Liver (tissue), 9 donors: ENCODE data around the gene ULK4. TPM values are rescaled to one million over a fixed set of nuclear protein-coding genes. Genes with fewer than 3 reads are reported as not detected.

ENCODE experiments used
- DNase-seq: peaks from one replicate; pipeline ENCODE4 v3.0.0-alpha.2; 2017; ENCODE audit warnings: low spot score
- H3K27ac ChIP-seq, 2 donors: one replicate each; pipeline ENCODE4 v1.7.0; 2013; ENCODE audit warnings: inconsistent platforms in 2 of 2, low read length in 2 of 2, control low read depth in 1 of 2, low read depth in 1 of 2, mild to moderate bottlenecking in 1 of 2
- H3K27me3 ChIP-seq, 4 donors: one replicate each; pipeline versions ENCODE4 v1.6.1 to v1.7.0; 2013; ENCODE audit warnings: low read length in 3 of 4, inconsistent platforms in 1 of 4, mild to moderate bottlenecking in 1 of 4, moderate library complexity in 1 of 4; ENCODE audit not compliant: control insufficient read depth in 4 of 4, insufficient read depth in 4 of 4
- H3K36me3 ChIP-seq, 4 donors: one replicate each; pipeline versions ENCODE4 v1.6.1 to v1.7.0; 2013; ENCODE audit warnings: low read length in 3 of 4, mild to moderate bottlenecking in 3 of 4, low read depth in 1 of 4, moderate library complexity in 1 of 4; ENCODE audit not compliant: control insufficient read depth in 4 of 4, insufficient read depth in 3 of 4
- H3K4me1 ChIP-seq, 4 donors: one replicate each; pipeline versions ENCODE4 v1.6.1 to v1.7.0; 2013; ENCODE audit warnings: low read length in 3 of 4, mild to moderate bottlenecking in 3 of 4, moderate library complexity in 1 of 4; ENCODE audit not compliant: control insufficient read depth in 4 of 4, insufficient read depth in 4 of 4
- H3K4me3 ChIP-seq, 3 donors: one replicate each; pipeline versions ENCODE4 v1.6.1 to v1.7.0; 2013; ENCODE audit warnings: low read length in 3 of 3, control low read depth in 1 of 3, low read depth in 1 of 3, mild to moderate bottlenecking in 1 of 3
- H3K9ac ChIP-seq, 2 donors: one replicate each; pipeline ENCODE4 v1.7.0; 2013; ENCODE audit warnings: low read length in 2 of 2, mild to moderate bottlenecking in 2 of 2, moderate library complexity in 2 of 2, control low read depth in 1 of 2, low read depth in 1 of 2
- H3K9me3 ChIP-seq, 4 donors: one replicate each; pipeline versions ENCODE4 v1.6.1 to v1.7.0; 2013; ENCODE audit warnings: low read length in 3 of 4; ENCODE audit not compliant: control insufficient read depth in 4 of 4
- EGR1 ChIP-seq, 2 donors: IDR thresholded peaks; 2 replicates each; pipeline ENCODE4 v1.6.1; 2016 to 2018; ENCODE audit warnings: antibody characterized with exemption in 2 of 2, low read depth in 2 of 2
- FOXA1 ChIP-seq: IDR thresholded peaks from 2 replicates; pipeline ENCODE4 v1.6.1; 2016; ENCODE audit warnings: antibody characterized with exemption
- GABPA ChIP-seq, 2 donors: IDR thresholded peaks in 1 of 2; conservative IDR thresholded peaks in 1 of 2; 2 replicates each; pipeline ENCODE4 v1.6.1; 2016; ENCODE audit warnings: antibody characterized with exemption in 2 of 2, mild to moderate bottlenecking in 1 of 2, moderate library complexity in 1 of 2
- HNF4A ChIP-seq, 2 donors: conservative IDR thresholded peaks; 2 replicates each; pipeline ENCODE4 v1.6.1; 2016; ENCODE audit warnings: antibody characterized with exemption in 2 of 2, mild to moderate bottlenecking in 2 of 2
- JUND ChIP-seq, 2 donors: IDR thresholded peaks; 2 replicates each; pipeline ENCODE4 v1.6.1; 2016; ENCODE audit warnings: antibody characterized with exemption in 2 of 2
- NR2F2 ChIP-seq: IDR thresholded peaks from 2 replicates; pipeline ENCODE4 v1.6.1; 2016; ENCODE audit warnings: antibody characterized with exemption
- SP1 ChIP-seq: IDR thresholded peaks from 2 replicates; pipeline ENCODE4 v1.6.1; 2018; ENCODE audit warnings: antibody characterized with exemption, mild to moderate bottlenecking
- TAF1 ChIP-seq: conservative IDR thresholded peaks from 2 replicates; pipeline ENCODE4 v1.6.1; 2016; ENCODE audit warnings: antibody characterized with exemption, mild to moderate bottlenecking
- YY1 ChIP-seq: IDR thresholded peaks from 2 replicates; pipeline ENCODE4 v1.6.1; 2016; ENCODE audit warnings: antibody characterized with exemption, mild to moderate bottlenecking
- WGBS: extraction: QIAGEN DNeasy Blood & Tissue Kit; methylation state at CpG from one replicate; pipeline ENCODE4 v1.1.7; 2013; 5-methylcytosine and 5-hydroxymethylcytosine counted together
- polyA plus RNA-seq, 2 donors: library from polyadenylated mRNA; stranded (reverse) in 1 of 2; unstranded in 1 of 2; fragments of 200-250 nt in 1 of 2; fragments of >200 nt in 1 of 2; fragmentation: Nextera tagmentation in 1 of 2; extraction: Ambion mirVana in 1 of 2; gene quantifications; one replicate each; pipeline versions ENCODE4 v1.2.1 to v1.2.3, GENCODE V29; 2013 to 2015
- total RNA-seq, 2 donors: library from RNA; depleted of rRNA; stranded (reverse); fragments of >200 nt; gene quantifications; one replicate each; pipeline ENCODE4 v1.2.3, GENCODE V29; 2014
- TF ChIP-seq, protein P1 (sequence below): fragments of 150-350 bp; IDR thresholded peaks from 2 replicates; pipeline ENCODE4 v1.5.1; 2017; ENCODE audit warnings: improper control_type of control experiment, low read depth, low read length; ENCODE audit not compliant: missing input control
- TF ChIP-seq, protein P2 (sequence below): IDR thresholded peaks from 2 replicates; pipeline ENCODE4 v1.6.1; 2016; ENCODE audit warnings: antibody characterized with exemption
- TF ChIP-seq, protein P3 (sequence below): IDR thresholded peaks from 2 replicates; pipeline ENCODE4 v1.6.1; 2016; ENCODE audit warnings: antibody characterized with exemption
- TF ChIP-seq, protein P4 (sequence below): IDR thresholded peaks from 2 replicates; pipeline ENCODE4 v1.6.1; 2016; ENCODE audit warnings: antibody characterized with exemption, mild to moderate bottlenecking
- TF ChIP-seq, protein P5 (sequence below): IDR thresholded peaks from 2 replicates; pipeline ENCODE4 v1.6.1; 2016; ENCODE audit warnings: antibody characterized with exemption
- donor health status: healthy.
- donor health status: healthy.
- donor health status: healthy.
- donor health status: healthy.
- donor health status: healthy.

ULK4 gene
- total and polyA plus RNA-seq, 4 donors, result 1.1 to 11.5 (median 3.2) TPM

DNA sequence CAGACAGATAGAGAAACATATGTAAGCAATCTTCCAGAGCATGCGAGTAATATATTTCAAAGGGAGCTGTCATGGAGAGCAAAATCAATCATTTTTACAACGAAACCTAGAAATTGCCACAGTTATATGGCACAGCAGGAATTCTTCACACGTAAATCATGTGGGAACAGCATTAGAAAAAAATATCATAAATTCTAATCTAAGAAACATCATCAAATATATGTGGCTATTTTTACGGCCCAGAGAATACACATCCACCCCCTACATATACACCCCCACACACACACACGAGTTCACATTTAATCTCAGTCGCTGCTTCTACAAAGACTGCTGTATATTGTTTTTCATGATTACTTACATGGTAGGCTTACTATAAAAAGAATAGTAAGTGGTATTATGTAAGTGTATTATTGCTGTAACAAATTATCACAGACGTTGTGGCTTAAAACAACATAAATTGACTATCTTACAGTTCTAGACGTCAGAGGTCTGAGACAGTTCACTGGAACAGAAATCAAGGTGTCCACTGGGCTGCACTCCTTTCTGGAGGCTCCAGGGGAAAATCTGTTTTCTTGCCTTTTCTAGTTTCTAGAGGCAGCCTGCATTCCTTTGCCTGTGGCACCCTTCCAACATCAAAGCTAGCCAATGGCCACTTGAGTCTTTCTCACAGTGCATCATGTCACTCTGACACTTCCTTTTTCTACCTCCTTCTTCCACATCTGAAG, 363.3 kb downstream of the ULK4 start:
- H3K9me3 ChIP-seq, result no peaks in the 10 kb centered on the region
- no peaks in the 10 kb centered on the region for H3K27me3 ChIP-seq
- no peaks in the 10 kb centered on the region for H3K4me1 ChIP-seq
- TF ChIP-seq SP1 (no peak), JUND (IDR thresholded peaks at IDR 0.05) (no peak), FOXA1 (no peak), HNF4A (conservative IDR thresholded peaks at IDR 0.05) (no peak), YY1 (no peak)
- TF ChIP-seq, protein P1, sequence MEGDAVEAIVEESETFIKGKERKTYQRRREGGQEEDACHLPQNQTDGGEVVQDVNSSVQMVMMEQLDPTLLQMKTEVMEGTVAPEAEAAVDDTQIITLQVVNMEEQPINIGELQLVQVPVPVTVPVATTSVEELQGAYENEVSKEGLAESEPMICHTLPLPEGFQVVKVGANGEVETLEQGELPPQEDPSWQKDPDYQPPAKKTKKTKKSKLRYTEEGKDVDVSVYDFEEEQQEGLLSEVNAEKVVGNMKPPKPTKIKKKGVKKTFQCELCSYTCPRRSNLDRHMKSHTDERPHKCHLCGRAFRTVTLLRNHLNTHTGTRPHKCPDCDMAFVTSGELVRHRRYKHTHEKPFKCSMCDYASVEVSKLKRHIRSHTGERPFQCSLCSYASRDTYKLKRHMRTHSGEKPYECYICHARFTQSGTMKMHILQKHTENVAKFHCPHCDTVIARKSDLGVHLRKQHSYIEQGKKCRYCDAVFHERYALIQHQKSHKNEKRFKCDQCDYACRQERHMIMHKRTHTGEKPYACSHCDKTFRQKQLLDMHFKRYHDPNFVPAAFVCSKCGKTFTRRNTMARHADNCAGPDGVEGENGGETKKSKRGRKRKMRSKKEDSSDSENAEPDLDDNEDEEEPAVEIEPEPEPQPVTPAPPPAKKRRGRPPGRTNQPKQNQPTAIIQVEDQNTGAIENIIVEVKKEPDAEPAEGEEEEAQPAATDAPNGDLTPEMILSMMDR, result no peak
- DNase-seq, result no peak
- no peaks in the 10 kb centered on the region for H3K36me3 ChIP-seq
- 89% methylated on average over 8 of the region's 8 CpGs for WGBS
- H3K9ac ChIP-seq, result no peak overlapping the region
- H3K4me3 ChIP-seq, result no peak overlapping the region
- no peak overlapping the region for H3K27ac ChIP-seq

DNA sequence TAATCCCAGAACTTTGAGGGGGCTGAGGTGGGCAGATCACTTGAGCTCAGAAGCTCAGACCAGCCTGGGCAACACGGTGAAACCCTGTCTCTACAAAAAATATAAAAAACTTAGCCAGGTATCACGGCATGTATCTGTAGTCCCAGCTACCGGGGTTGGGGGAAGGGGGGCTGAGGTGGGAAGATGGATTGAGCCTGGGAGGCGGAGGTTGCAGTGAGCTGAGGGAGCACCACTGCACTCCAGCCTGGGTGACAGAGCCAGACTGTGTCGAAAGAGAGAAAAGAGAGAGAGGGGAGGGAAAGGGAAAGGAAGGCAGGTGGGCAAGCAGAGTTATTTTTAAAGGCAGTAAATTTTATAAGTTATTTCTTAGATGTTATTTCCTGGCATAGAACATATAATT, 368.1 kb downstream of the ULK4 start:
- H3K27me3 ChIP-seq, result no peaks in the 10 kb centered on the region
- DNase-seq, result no peak
- no peak overlapping the region for H3K9ac ChIP-seq
- H3K4me1 ChIP-seq, result no peaks in the 10 kb centered on the region
- no peak overlapping the region for H3K27ac ChIP-seq
- 87% methylated on average over 5 of the region's 5 CpGs for WGBS
- H3K9me3 ChIP-seq, result no peaks in the 10 kb centered on the region
- TF ChIP-seq, protein P2, sequence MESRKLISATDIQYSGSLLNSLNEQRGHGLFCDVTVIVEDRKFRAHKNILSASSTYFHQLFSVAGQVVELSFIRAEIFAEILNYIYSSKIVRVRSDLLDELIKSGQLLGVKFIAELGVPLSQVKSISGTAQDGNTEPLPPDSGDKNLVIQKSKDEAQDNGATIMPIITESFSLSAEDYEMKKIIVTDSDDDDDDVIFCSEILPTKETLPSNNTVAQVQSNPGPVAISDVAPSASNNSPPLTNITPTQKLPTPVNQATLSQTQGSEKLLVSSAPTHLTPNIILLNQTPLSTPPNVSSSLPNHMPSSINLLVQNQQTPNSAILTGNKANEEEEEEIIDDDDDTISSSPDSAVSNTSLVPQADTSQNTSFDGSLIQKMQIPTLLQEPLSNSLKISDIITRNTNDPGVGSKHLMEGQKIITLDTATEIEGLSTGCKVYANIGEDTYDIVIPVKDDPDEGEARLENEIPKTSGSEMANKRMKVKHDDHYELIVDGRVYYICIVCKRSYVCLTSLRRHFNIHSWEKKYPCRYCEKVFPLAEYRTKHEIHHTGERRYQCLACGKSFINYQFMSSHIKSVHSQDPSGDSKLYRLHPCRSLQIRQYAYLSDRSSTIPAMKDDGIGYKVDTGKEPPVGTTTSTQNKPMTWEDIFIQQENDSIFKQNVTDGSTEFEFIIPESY, result no peak
- TF ChIP-seq SP1 (no peak), TAF1 (no peak), EGR1 (IDR thresholded peaks at IDR 0.05; ENCODE audit: low read depth in 2 of 2) (no peak), JUND (IDR thresholded peaks at IDR 0.05) (no peak), FOXA1 (no peak), NR2F2 (no peak), GABPA (IDR thresholded peaks at IDR 0.05 in 1 of 2, conservative IDR thresholded peaks at IDR 0.05 in 1 of 2) (no peak)
- TF ChIP-seq, protein P3, sequence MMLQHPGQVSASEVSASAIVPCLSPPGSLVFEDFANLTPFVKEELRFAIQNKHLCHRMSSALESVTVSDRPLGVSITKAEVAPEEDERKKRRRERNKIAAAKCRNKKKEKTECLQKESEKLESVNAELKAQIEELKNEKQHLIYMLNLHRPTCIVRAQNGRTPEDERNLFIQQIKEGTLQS, result no peak
- TF ChIP-seq, protein P1, result no peak
- TF ChIP-seq, protein P4, sequence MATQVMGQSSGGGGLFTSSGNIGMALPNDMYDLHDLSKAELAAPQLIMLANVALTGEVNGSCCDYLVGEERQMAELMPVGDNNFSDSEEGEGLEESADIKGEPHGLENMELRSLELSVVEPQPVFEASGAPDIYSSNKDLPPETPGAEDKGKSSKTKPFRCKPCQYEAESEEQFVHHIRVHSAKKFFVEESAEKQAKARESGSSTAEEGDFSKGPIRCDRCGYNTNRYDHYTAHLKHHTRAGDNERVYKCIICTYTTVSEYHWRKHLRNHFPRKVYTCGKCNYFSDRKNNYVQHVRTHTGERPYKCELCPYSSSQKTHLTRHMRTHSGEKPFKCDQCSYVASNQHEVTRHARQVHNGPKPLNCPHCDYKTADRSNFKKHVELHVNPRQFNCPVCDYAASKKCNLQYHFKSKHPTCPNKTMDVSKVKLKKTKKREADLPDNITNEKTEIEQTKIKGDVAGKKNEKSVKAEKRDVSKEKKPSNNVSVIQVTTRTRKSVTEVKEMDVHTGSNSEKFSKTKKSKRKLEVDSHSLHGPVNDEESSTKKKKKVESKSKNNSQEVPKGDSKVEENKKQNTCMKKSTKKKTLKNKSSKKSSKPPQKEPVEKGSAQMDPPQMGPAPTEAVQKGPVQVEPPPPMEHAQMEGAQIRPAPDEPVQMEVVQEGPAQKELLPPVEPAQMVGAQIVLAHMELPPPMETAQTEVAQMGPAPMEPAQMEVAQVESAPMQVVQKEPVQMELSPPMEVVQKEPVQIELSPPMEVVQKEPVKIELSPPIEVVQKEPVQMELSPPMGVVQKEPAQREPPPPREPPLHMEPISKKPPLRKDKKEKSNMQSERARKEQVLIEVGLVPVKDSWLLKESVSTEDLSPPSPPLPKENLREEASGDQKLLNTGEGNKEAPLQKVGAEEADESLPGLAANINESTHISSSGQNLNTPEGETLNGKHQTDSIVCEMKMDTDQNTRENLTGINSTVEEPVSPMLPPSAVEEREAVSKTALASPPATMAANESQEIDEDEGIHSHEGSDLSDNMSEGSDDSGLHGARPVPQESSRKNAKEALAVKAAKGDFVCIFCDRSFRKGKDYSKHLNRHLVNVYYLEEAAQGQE, result no peak
- TF ChIP-seq, protein P5, sequence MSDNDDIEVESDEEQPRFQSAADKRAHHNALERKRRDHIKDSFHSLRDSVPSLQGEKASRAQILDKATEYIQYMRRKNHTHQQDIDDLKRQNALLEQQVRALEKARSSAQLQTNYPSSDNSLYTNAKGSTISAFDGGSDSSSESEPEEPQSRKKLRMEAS, result no peak
- H3K4me3 ChIP-seq, result no peak overlapping the region
- no peaks in the 10 kb centered on the region for H3K36me3 ChIP-seq
